ENCODE data around the gene THBS1.

The THBS1 gene

DNA sequence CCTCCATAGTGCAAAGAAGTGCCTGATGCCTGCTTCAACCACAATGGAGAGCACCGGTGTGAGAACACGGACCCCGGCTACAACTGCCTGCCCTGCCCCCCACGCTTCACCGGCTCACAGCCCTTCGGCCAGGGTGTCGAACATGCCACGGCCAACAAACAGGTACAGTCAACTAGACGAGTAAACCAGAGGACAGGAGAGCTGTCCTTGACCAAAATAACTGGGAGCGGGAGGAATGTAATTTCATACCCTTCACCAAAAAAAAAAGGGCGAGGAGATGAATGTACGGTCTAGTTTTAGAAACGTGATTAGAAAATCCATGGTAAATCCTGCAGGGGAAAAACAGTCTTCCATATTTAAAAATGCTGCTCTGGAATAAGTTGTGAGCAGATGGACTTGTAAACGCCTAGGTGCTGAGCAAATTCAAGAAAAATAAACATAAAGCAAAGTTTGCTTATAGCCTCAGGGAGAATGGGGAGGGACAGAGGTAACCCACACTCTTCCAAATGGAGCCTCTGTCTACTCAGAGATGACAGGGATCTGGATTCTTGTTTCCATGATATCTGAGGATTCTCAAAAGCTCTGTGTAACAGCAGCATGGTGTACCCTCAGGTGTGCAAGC lies 8.4 kb downstream of the THBS1 start:
- no peaks in the 10 kb centered on the region for H3K36me3 ChIP-seq (ENCODE audit: insufficient read depth, low read length)
- no peak overlapping the region for H3K9ac ChIP-seq (ENCODE audit: insufficient read length)
- TF ChIP-seq FOXP2 (optimal IDR thresholded peaks at IDR 0.05; ENCODE audit: control extremely low read depth, extremely low read length, insufficient read depth) (no peak), EZH2 (IDR thresholded peaks at IDR 0.05) (no peak)
- H3K27ac ChIP-seq = no peak overlapping the region
- no peak for DNase-seq (ENCODE audit: low read depth, low spot score)
- H3K4me3 ChIP-seq = no peak overlapping the region
- no peaks in the 10 kb centered on the region for H3K9me3 ChIP-seq (ENCODE audit: low read depth, low read length)

DNA sequence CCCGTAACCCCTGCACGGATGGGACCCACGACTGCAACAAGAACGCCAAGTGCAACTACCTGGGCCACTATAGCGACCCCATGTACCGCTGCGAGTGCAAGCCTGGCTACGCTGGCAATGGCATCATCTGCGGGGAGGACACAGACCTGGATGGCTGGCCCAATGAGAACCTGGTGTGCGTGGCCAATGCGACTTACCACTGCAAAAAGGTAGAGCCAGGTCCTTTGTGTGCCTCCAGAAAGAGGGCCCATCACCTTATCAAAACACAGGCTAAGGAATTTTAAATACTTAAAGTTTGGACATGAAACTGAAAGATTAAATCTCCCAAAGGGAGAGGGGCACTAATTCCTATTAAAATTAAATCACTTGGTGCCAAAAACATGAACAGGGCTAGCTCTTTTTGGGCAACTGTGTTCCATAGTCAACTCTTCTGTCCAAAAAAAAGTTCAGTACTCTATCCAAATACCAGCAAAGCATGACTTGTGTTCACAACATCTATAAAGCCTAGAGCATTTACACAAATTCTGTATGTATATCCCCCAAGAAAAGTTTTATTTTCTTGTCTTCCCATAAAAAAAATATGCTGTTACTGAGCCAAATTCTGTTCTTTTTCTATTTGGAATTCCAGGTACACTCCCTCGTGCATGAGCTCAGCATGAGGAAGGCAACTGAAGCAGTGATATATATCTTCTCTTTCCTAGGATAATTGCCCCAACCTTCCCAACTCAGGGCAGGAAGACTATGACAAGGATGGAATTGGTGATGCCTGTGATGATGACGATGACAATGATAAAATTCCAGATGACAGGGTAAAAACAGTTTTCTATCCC lies 9.2 kb downstream of the THBS1 start:
- H3K36me3 ChIP-seq (ENCODE audit: insufficient read depth, low read length) = no peaks in the 10 kb centered on the region
- DNase-seq (ENCODE audit: low read depth, low spot score) = no peak
- TF ChIP-seq FOXP2 (optimal IDR thresholded peaks at IDR 0.05; ENCODE audit: control extremely low read depth, extremely low read length, insufficient read depth) (no peak), POLR2AphosphoS5 (IDR thresholded peaks at IDR 0.05; ENCODE audit: borderline replicate concordance, low read depth, low read length) (no peak), EZH2 (IDR thresholded peaks at IDR 0.05) (no peak)

DNA sequence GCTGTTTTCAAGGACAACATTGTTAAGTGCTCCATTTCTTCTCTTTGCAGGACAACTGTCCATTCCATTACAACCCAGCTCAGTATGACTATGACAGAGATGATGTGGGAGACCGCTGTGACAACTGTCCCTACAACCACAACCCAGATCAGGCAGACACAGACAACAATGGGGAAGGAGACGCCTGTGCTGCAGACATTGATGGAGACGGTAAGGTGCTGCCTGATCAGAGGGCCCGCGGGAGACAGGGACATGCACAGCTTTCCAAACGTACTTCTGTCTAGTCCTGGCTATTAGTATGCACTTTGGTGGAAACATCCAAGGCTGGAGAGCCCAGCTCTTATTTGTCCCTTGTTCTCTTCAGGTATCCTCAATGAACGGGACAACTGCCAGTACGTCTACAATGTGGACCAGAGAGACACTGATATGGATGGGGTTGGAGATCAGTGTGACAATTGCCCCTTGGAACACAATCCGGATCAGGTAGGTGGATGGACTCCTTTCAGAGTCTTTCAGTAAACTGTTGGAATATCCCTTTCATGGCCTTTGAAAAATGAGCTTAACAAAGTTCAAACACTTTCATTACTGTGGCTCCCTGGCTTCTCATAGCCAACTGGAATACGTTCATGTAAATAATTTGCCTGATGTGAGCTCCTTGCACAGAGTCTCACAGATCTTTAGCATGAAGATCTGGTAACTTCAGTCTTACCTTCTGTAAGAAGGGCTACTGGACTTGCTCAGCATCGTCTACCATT lies 10.4 kb downstream of the THBS1 start:
- no peak for DNase-seq (ENCODE audit: low read depth, low spot score)
- TF ChIP-seq EZH2 (IDR thresholded peaks at IDR 0.05) (no peak), FOXP2 (optimal IDR thresholded peaks at IDR 0.05; ENCODE audit: control extremely low read depth, extremely low read length, insufficient read depth) (no peak), POLR2AphosphoS5 (IDR thresholded peaks at IDR 0.05; ENCODE audit: borderline replicate concordance, low read depth, low read length) (no peak)
- Histone ChIP-seq H3K4me3 (no peak overlapping the region), H3K9ac (ENCODE audit: insufficient read length) (no peak overlapping the region), H3K36me3 (ENCODE audit: insufficient read depth, low read length) (no peaks in the 10 kb centered on the region), H3K9me3 (ENCODE audit: low read depth, low read length) (no peaks in the 10 kb centered on the region), H3K27ac (no peak overlapping the region)

More for the DNA sequence above, 9.2 kb downstream of the THBS1 start:
- no peak overlapping the region for H3K9ac ChIP-seq (ENCODE audit: insufficient read length)
- no peaks in the 10 kb centered on the region for H3K9me3 ChIP-seq (ENCODE audit: low read depth, low read length)
- no peak overlapping the region for H3K27ac ChIP-seq
- no peak overlapping the region for H3K4me3 ChIP-seq

DNA sequence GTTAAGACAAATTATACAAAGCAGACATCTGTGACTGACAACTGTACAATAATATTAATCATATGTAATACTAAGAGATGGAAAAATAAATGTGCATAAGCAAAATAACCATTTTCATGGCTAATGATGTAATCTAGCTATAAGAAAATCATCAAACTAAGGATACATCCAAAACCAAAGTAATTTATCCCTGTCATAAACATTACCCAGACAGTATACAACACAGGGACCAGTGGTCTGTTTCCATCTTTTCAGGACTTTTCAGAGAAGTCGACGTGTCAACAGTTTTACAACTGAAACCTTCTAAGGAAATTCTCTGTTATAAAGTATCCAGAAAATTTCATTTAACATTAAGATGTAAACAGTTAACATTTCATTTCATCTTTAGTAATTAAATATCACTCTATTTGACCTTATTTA lies 11.0 kb downstream of the THBS1 start:
- Histone ChIP-seq H3K27ac (no peak overlapping the region), H3K9ac (ENCODE audit: insufficient read length) (no peak overlapping the region), H3K36me3 (ENCODE audit: insufficient read depth, low read length) (no peaks in the 10 kb centered on the region), H3K4me3 (no peak overlapping the region), H3K9me3 (ENCODE audit: low read depth, low read length) (no peaks in the 10 kb centered on the region)
- TF ChIP-seq FOXP2 (optimal IDR thresholded peaks at IDR 0.05; ENCODE audit: control extremely low read depth, extremely low read length, insufficient read depth) = no peak
- no peak for DNase-seq (ENCODE audit: low read depth, low spot score)

GRCh38 chr15:39592500-39592899 lies 11.6 kb downstream of the THBS1 start:
- Histone ChIP-seq H3K36me3 (ENCODE audit: insufficient read depth, low read length) (no peaks in the 10 kb centered on the region), H3K27ac (no peak overlapping the region)

GRCh38 chr15:39593071-39593655 lies 12.3 kb downstream of the THBS1 start:
- Histone ChIP-seq H3K9me3 (ENCODE audit: low read depth, low read length) (no peaks in the 10 kb centered on the region), H3K36me3 (ENCODE audit: insufficient read depth, low read length) (no peaks in the 10 kb centered on the region), H3K4me3 (no peak overlapping the region), H3K9ac (ENCODE audit: insufficient read length) (no peak overlapping the region), H3K27ac (no peak overlapping the region)
- TF ChIP-seq FOXP2 (optimal IDR thresholded peaks at IDR 0.05; ENCODE audit: control extremely low read depth, extremely low read length, insufficient read depth) (no peak), EZH2 (IDR thresholded peaks at IDR 0.05) (no peak), POLR2AphosphoS5 (IDR thresholded peaks at IDR 0.05; ENCODE audit: borderline replicate concordance, low read depth, low read length) (no peak)
- no peak for DNase-seq (ENCODE audit: low read depth, low spot score)

More at GRCh38 chr15:39592500-39592899, 11.6 kb downstream of the THBS1 start:
- Histone ChIP-seq H3K9me3 (ENCODE audit: low read depth, low read length) (no peaks in the 10 kb centered on the region), H3K4me3 (no peak overlapping the region), H3K9ac (ENCODE audit: insufficient read length) (no peak overlapping the region)
- no peak for DNase-seq (ENCODE audit: low read depth, low spot score)
- TF ChIP-seq POLR2AphosphoS5 (IDR thresholded peaks at IDR 0.05; ENCODE audit: borderline replicate concordance, low read depth, low read length) (no peak), EZH2 (IDR thresholded peaks at IDR 0.05) (no peak), FOXP2 (optimal IDR thresholded peaks at IDR 0.05; ENCODE audit: control extremely low read depth, extremely low read length, insufficient read depth) (no peak)

- Histone ChIP-seq H3K9me3 (ENCODE audit: low read depth, low read length) (no peaks in the 10 kb centered on the region), H3K27ac (no peak overlapping the region), H3K36me3 (ENCODE audit: insufficient read depth, low read length) (no peaks in the 10 kb centered on the region), H3K9ac (ENCODE audit: insufficient read length) (no peak overlapping the region), H3K4me3 (no peak overlapping the region)
- DNase-seq (ENCODE audit: low read depth, low spot score) = no peak
- TF ChIP-seq POLR2AphosphoS5 (IDR thresholded peaks at IDR 0.05; ENCODE audit: borderline replicate concordance, low read depth, low read length) (no peak), FOXP2 (optimal IDR thresholded peaks at IDR 0.05; ENCODE audit: control extremely low read depth, extremely low read length, insufficient read depth) (no peak), EZH2 (IDR thresholded peaks at IDR 0.05) (no peak)
These were observed 13.0 kb downstream of the THBS1 start for GRCh38 chr15:39593656-39594445.
